Choroid plexus epithelial cell (primary cell): ENCODE data around the gene HS6ST2.

Source experiments
- DNase-seq: peaks from one replicate; pipeline ENCODE4 v3.0.0-alpha.2; 2010; ENCODE audit warnings: low read depth
- H3K4me3 ChIP-seq: 2 replicates; pipeline ENCODE4 v1.5.1; 2011; ENCODE audit warnings: low read depth, mild to moderate bottlenecking, control low read depth, low read length, moderate library complexity
- CTCF ChIP-seq: conservative IDR thresholded peaks from 2 replicates; pipeline ENCODE4 v1.5.1; 2011; ENCODE audit warnings: low read depth, mild to moderate bottlenecking, control low read depth, inconsistent platforms, low read length, moderate library complexity

Gene HS6ST2

GRCh38 chrX:132862562-132862961 is 95.9 kb downstream of the HS6ST2 start:
- TF ChIP-seq CTCF: no peak
- no peak overlapping the region for H3K4me3 ChIP-seq
- no peak for DNase-seq

DNA sequence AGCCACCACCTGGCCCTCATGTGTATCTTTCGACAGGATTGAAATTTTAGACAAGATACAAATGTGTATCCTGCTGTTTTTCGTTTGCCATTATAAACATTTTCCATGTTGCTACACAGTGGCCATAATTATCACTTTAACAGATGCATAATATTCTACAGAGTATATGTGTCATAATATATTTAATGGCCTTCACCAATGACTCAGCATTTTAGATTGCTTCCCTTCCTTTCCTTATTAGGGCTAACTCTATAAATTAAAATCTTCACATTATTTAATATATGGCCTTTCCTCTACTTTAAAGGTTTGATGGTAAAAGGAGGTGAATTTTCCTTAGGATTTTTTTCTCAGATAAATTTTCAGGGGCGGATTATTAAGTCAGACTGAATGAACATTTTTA is 97.4 kb downstream of the HS6ST2 start:
- no peak for TF ChIP-seq CTCF

GRCh38 chrX:132860200-132860599 is 98.2 kb downstream of the HS6ST2 start:
- TF ChIP-seq CTCF: no peak
- no peak overlapping the region for H3K4me3 ChIP-seq
- no peak for DNase-seq

More for the DNA sequence above, 97.4 kb downstream of the HS6ST2 start:
- no peak overlapping the region for H3K4me3 ChIP-seq
- DNase-seq: no peak

GRCh38 chrX:132858018-132858417 is 100.4 kb downstream of the HS6ST2 start:
- H3K4me3 ChIP-seq: no peak overlapping the region
- DNase-seq: peak; percentile 74
- no peak for TF ChIP-seq CTCF

- H3K4me3 ChIP-seq: no peak overlapping the region
- no peak for TF ChIP-seq CTCF
- DNase-seq: no peak
Measured at GRCh38 chrX:132855780-132856341, 102.6 kb downstream of the HS6ST2 start.

GRCh38 chrX:132853040-132853439 is 105.4 kb downstream of the HS6ST2 start:
- peak; percentile 64 for DNase-seq
- TF ChIP-seq CTCF: no peak

DNA sequence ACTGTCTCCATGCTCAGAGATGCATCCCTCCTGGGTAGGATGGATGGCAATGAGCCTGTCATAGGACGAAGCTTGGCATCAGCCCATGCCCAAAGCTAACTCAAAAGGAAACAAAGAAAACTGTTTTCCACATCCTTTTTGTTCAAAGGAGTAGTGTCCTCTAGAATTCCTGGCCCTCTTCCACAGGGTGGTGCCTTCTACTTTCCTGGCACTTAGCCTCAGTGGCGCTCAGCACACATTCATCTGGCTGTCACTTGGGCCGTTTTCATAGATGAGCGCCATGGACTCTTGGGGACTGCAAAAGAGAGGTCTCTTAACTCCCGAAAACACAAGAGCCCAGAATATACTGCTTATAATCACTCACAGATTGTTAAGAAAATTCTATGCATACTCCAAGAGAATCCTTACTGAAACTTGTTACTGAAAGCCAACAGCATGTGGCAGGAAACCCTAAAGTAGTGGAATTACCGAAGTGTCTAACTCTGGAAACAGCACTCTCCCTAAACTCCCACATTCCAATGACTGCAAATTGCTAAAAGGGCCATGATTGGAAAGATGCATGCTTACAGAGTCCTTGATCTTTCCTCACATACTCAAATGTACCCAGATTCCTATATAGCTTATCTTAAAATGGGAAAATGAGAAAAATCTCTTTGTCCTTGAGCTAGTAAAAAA is 110.0 kb downstream of the HS6ST2 start:
- DNase-seq: no peak

More at GRCh38 chrX:132853040-132853439, 105.4 kb downstream of the HS6ST2 start:
- H3K4me3 ChIP-seq: no peak overlapping the region

More for the DNA sequence above, 110.0 kb downstream of the HS6ST2 start:
- no peak overlapping the region for H3K4me3 ChIP-seq
- TF ChIP-seq CTCF: no peak
